ENCODE results near the gene CHD3.
"Not testable (repeated sequence)": the region's sequence is repeated elsewhere in the genome, so short reads cannot be mapped to it uniquely, and the experiment has no call there.

Gene CHD3

DNA sequence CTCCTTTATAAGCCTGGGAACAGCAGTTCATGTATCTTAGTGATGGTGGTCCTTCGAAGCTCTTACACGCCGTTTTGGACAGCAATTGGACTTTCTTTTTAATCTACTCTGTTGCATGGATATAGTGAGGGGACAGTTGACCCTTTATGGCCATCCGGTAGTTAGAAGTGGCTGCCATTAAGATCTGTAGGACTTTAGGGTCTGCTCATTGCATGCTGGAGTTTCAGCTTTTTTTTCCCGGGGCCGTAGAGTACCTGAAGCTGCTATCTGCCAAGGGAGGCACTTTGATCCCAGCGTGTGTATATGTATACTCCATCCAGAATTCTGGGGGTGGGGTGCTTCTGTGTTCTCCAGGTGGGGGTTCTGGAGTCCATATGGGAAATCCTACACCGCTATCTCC, 29.6 kb upstream of the CHD3 start:
- no peak overlapping the region for H3K27ac ChIP-seq (ENCODE audit: low read length)
- no peak for DNase-seq
- H3K36me3 ChIP-seq (replicated peaks; ENCODE audit: insufficient read depth, low read length): no peaks in the 10 kb centered on the region
- H3F3A ChIP-seq (ENCODE audit: insufficient read depth, low read length): peaks cover 10% of the 10 kb centered on the region; the same call in 1 of the 2 replicates
- H3K4me1 ChIP-seq (ENCODE audit: low read length): peaks cover 15% of the 10 kb centered on the region; the same call in 1 of the 2 replicates
- H3K27me3 ChIP-seq (replicated peaks; ENCODE audit: insufficient read depth, low read length): no peaks in the 10 kb centered on the region
- no peaks in the 10 kb centered on the region for H3K9me2 ChIP-seq (replicated peaks; ENCODE audit: insufficient read depth, low read length)
- H4K20me1 ChIP-seq (ENCODE audit: insufficient read depth, low read length): no peaks in the 10 kb centered on the region
- H3K79me2 ChIP-seq (ENCODE audit: low read length): peaks cover 27% of the 10 kb centered on the region
- TF ChIP-seq EZH2 (optimal IDR thresholded peaks at IDR 0.05; ENCODE audit: low read depth, low read length): no peak
- TF ChIP-seq, protein P1, sequence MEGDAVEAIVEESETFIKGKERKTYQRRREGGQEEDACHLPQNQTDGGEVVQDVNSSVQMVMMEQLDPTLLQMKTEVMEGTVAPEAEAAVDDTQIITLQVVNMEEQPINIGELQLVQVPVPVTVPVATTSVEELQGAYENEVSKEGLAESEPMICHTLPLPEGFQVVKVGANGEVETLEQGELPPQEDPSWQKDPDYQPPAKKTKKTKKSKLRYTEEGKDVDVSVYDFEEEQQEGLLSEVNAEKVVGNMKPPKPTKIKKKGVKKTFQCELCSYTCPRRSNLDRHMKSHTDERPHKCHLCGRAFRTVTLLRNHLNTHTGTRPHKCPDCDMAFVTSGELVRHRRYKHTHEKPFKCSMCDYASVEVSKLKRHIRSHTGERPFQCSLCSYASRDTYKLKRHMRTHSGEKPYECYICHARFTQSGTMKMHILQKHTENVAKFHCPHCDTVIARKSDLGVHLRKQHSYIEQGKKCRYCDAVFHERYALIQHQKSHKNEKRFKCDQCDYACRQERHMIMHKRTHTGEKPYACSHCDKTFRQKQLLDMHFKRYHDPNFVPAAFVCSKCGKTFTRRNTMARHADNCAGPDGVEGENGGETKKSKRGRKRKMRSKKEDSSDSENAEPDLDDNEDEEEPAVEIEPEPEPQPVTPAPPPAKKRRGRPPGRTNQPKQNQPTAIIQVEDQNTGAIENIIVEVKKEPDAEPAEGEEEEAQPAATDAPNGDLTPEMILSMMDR (IDR thresholded peaks at IDR 0.05; ENCODE audit: low read length): no peak
- no peak for TF ChIP-seq EZH2phosphoT487 (IDR thresholded peaks at IDR 0.05; ENCODE audit: low read length)
- H3K9ac ChIP-seq (ENCODE audit: low read length): peak overlapping the region; percentile 86; the same call in 1 of the 2 replicates
- H3K4me2 ChIP-seq (ENCODE audit: low read depth, low read length): peak overlapping the region; percentile 89
- H3K4me3 ChIP-seq (ENCODE audit: low read length): peak overlapping the region; percentile 88
- no peaks in the 10 kb centered on the region for H3K9me3 ChIP-seq (replicated peaks; ENCODE audit: insufficient read depth, low read length)
- peak overlapping the region; percentile 93; the same call in 1 of the 2 replicates for H2AFZ ChIP-seq (ENCODE audit: low read length)

GRCh38 chr17:7862692-7863437, 25.7 kb upstream of the CHD3 start:
- TF ChIP-seq EZH2 (optimal IDR thresholded peaks at IDR 0.05; ENCODE audit: low read depth, low read length): no peak
- TF ChIP-seq, protein P1 (IDR thresholded peaks at IDR 0.05; ENCODE audit: low read length): peak; percentile 61
- no peak for TF ChIP-seq EZH2phosphoT487 (IDR thresholded peaks at IDR 0.05; ENCODE audit: low read length)
- H3K36me3 ChIP-seq (replicated peaks; ENCODE audit: insufficient read depth, low read length): no peaks in the 10 kb centered on the region
- no peaks in the 10 kb centered on the region for H4K20me1 ChIP-seq (ENCODE audit: insufficient read depth, low read length)
- peaks cover 15% of the 10 kb centered on the region for H3K79me2 ChIP-seq (ENCODE audit: low read length)
- no peak overlapping the region for H3K9ac ChIP-seq (ENCODE audit: low read length)
- H3K4me2 ChIP-seq (ENCODE audit: low read depth, low read length): no peak overlapping the region
- no peaks in the 10 kb centered on the region for H3K9me2 ChIP-seq (replicated peaks; ENCODE audit: insufficient read depth, low read length)
- H3K27ac ChIP-seq (ENCODE audit: low read length): no peak overlapping the region
- no peak overlapping the region for H2AFZ ChIP-seq (ENCODE audit: low read length)
- no peak overlapping the region for H3K4me3 ChIP-seq (ENCODE audit: low read length)
- H3K4me1 ChIP-seq (ENCODE audit: low read length): 0 out of 2 replicates have a peak, but pooled peaks cover 8% of the 10 kb centered on the region
- H3K27me3 ChIP-seq (replicated peaks; ENCODE audit: insufficient read depth, low read length): no peaks in the 10 kb centered on the region
- no peak for DNase-seq
- H3K9me3 ChIP-seq (replicated peaks; ENCODE audit: insufficient read depth, low read length): no peaks in the 10 kb centered on the region
- no peaks in the 10 kb centered on the region for H3F3A ChIP-seq (ENCODE audit: insufficient read depth, low read length)

- not testable (repeated sequence) for H3K9me3 ChIP-seq (replicated peaks; ENCODE audit: insufficient read depth, low read length); H4K20me1 ChIP-seq (ENCODE audit: insufficient read depth, low read length); H3K79me2 ChIP-seq (ENCODE audit: low read length); H3K4me1 ChIP-seq (ENCODE audit: low read length); H3K27me3 ChIP-seq (replicated peaks; ENCODE audit: insufficient read depth, low read length); H3K9me2 ChIP-seq (replicated peaks; ENCODE audit: insufficient read depth, low read length); DNase-seq; H2AFZ ChIP-seq (ENCODE audit: low read length); H3K4me2 ChIP-seq (ENCODE audit: low read depth, low read length); H3F3A ChIP-seq (ENCODE audit: insufficient read depth, low read length); H3K4me3 ChIP-seq (ENCODE audit: low read length); H3K36me3 ChIP-seq (replicated peaks; ENCODE audit: insufficient read depth, low read length); H3K9ac ChIP-seq (ENCODE audit: low read length); H3K27ac ChIP-seq (ENCODE audit: low read length)
Observed at GRCh38 chr17:7864384-7864783, 24.2 kb upstream of the CHD3 start.

- no peaks in the 10 kb centered on the region for H3F3A ChIP-seq (ENCODE audit: insufficient read depth, low read length)
- no peak overlapping the region for H2AFZ ChIP-seq (ENCODE audit: low read length)
- no peak overlapping the region for H3K27ac ChIP-seq (ENCODE audit: low read length)
- H3K36me3 ChIP-seq (replicated peaks; ENCODE audit: insufficient read depth, low read length): no peaks in the 10 kb centered on the region
- no peaks in the 10 kb centered on the region for H4K20me1 ChIP-seq (ENCODE audit: insufficient read depth, low read length)
- H3K9ac ChIP-seq (ENCODE audit: low read length): no peak overlapping the region
- DNase-seq: no peak
- no peaks in the 10 kb centered on the region for H3K27me3 ChIP-seq (replicated peaks; ENCODE audit: insufficient read depth, low read length)
- H3K4me1 ChIP-seq (ENCODE audit: low read length): no peaks in the 10 kb centered on the region
- no peaks in the 10 kb centered on the region for H3K9me3 ChIP-seq (replicated peaks; ENCODE audit: insufficient read depth, low read length)
- no peaks in the 10 kb centered on the region for H3K79me2 ChIP-seq (ENCODE audit: low read length)
- H3K4me2 ChIP-seq (ENCODE audit: low read depth, low read length): no peak overlapping the region
- no peaks in the 10 kb centered on the region for H3K9me2 ChIP-seq (replicated peaks; ENCODE audit: insufficient read depth, low read length)
- no peak overlapping the region for H3K4me3 ChIP-seq (ENCODE audit: low read length)
- TF ChIP-seq, protein P1 (IDR thresholded peaks at IDR 0.05; ENCODE audit: low read length): no peak
- TF ChIP-seq EZH2phosphoT487 (IDR thresholded peaks at IDR 0.05; ENCODE audit: low read length) (no peak), EZH2 (optimal IDR thresholded peaks at IDR 0.05; ENCODE audit: low read depth, low read length) (no peak)
Observed at GRCh38 chr17:7864995-7865650, 23.5 kb upstream of the CHD3 start.
